Neural crest cell (in vitro differentiated cells): ENCODE data around the gene IRS1. TPM values are rescaled to one million over a fixed set of nuclear protein-coding genes. Genes with fewer than 3 reads are reported as not detected.

Experiments used
- DNase-seq: peaks from one replicate; pipeline ENCODE4 v3.0.0; 2021; ENCODE audit warnings: low read depth, mixed read lengths, low spot score
- H3K27ac Mint-ChIP-seq: one replicate; pipeline ENCODE4 v1.8.0; 2021; ENCODE audit warnings: mild to moderate bottlenecking, mixed read lengths; ENCODE audit not compliant: unreplicated experiment
- H3K27me3 Mint-ChIP-seq: 2 replicates; pipeline ENCODE4 v1.8.0; 2021; ENCODE audit warnings: low read depth, mild to moderate bottlenecking, mixed read lengths
- H3K36me3 Mint-ChIP-seq: 2 replicates; pipeline ENCODE4 v1.8.0; 2021; ENCODE audit warnings: low read depth, mild to moderate bottlenecking, mixed read lengths
- H3K4me1 Mint-ChIP-seq: 2 replicates; pipeline ENCODE4 v1.8.0; 2021; ENCODE audit warnings: mixed read lengths
- H3K4me3 Mint-ChIP-seq: one replicate; pipeline ENCODE4 v1.8.0; 2021; ENCODE audit warnings: mild to moderate bottlenecking, mixed read lengths
- H3K9me3 Mint-ChIP-seq: 2 replicates; pipeline ENCODE4 v1.8.0; 2021; ENCODE audit warnings: mixed read lengths
- total RNA-seq: library from RNA; stranded (reverse); gene quantifications from 2 replicates; pipeline ENCODE4 v1.2.1, GENCODE V29; 2021
- TF ChIP-seq, protein P1 (sequence below): fragments of 200-600 bp; sonication (generic); conservative IDR thresholded peaks from 2 replicates; pipeline ENCODE4 v1.5.0; 2021; ENCODE audit warnings: antibody characterized with exemption, mild to moderate bottlenecking

IRS1 gene
- total RNA-seq, 1 donor from 2014 or later: 15.1 TPM

DNA sequence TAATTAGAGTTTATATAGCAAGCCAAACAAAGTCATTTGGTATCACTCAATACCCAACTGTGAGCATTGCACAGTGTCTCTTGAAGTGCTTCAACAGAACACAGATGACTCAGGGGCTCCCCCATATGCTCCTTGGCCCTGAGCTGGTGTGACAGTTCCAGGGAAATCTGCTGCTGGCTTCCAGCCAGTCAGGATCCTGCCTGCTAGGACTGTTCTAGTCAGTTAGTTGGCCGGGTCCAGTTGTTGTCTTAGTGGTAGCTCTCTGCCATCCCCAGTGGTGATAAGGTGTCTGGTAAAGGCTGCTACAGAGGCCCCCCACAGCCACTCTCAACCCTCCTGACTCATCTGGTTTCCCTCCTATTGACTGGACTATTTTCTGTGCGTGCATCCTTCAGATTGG, 100.3 kb downstream of the IRS1 start:
- TF ChIP-seq, protein P1, sequence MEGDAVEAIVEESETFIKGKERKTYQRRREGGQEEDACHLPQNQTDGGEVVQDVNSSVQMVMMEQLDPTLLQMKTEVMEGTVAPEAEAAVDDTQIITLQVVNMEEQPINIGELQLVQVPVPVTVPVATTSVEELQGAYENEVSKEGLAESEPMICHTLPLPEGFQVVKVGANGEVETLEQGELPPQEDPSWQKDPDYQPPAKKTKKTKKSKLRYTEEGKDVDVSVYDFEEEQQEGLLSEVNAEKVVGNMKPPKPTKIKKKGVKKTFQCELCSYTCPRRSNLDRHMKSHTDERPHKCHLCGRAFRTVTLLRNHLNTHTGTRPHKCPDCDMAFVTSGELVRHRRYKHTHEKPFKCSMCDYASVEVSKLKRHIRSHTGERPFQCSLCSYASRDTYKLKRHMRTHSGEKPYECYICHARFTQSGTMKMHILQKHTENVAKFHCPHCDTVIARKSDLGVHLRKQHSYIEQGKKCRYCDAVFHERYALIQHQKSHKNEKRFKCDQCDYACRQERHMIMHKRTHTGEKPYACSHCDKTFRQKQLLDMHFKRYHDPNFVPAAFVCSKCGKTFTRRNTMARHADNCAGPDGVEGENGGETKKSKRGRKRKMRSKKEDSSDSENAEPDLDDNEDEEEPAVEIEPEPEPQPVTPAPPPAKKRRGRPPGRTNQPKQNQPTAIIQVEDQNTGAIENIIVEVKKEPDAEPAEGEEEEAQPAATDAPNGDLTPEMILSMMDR: no peak
- Mint-ChIP-seq H3K9me3 (no peaks in the 10 kb centered on the region), H3K4me1 (peaks cover 16% of the 10 kb centered on the region), H3K36me3 (no peaks in the 10 kb centered on the region), H3K4me3 (no peak overlapping the region), H3K27ac (peak overlapping the region; percentile 36), H3K27me3 (no peaks in the 10 kb centered on the region)
- DNase-seq: no peak

DNA sequence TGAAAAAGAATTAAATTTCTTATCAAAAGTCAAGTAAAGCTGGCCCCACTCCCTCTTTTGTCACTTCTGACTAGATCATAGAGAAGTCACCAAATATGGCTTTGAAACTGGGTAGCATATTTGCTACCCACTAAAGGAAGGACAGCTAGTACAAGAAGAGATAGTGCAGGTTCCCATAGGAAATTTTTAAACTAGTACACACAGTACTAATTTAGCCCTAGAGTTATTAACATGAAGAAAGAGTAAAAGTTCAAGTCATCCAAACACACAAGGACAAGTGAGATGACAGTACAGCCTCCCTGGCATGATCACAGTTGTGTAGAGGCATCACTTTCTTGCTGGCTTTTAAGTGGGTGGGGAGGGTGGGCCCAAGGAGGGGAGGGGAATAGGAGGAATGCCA, 100.9 kb downstream of the IRS1 start:
- H3K4me1 Mint-ChIP-seq: peaks cover 19% of the 10 kb centered on the region
- H3K27ac Mint-ChIP-seq: no peak overlapping the region
- no peaks in the 10 kb centered on the region for H3K36me3 Mint-ChIP-seq
- TF ChIP-seq, protein P1: no peak
- H3K27me3 Mint-ChIP-seq: no peaks in the 10 kb centered on the region
- H3K9me3 Mint-ChIP-seq: no peaks in the 10 kb centered on the region
- no peak overlapping the region for H3K4me3 Mint-ChIP-seq
- DNase-seq: no peak

DNA sequence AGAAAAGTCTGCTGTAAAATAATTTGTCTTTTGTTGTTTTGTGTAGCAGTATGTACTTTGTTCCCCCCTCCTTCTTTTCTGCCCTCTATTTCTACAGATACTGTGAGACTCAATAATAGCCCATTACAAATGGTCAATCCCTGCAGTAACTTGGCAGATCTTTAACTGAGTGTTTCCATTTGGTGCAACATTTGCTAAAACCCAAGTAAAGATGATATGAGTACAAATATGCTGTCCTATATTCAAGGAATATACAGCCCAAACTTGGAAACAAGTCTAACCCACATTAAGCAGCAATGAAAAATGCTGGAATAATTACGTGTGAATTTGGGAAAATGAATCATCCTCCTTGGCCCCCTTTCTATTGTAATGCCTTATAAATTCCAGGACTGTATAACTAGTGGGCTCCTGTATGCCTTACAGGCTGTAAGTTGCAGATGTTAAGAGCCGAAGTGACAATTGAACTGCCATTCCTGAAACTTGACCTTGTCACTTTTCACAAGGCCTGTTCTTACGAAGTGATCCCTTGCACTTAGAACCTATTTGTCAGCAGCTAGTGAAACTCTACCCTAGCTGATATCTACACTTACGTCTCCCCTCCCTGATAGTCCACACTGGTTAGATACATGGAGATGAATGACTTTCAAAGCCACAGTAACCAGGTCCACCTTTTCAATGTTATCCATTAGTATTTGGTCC, 104.9 kb downstream of the IRS1 start:
- Mint-ChIP-seq H3K9me3 (peaks cover 3% of the 10 kb centered on the region), H3K36me3 (no peaks in the 10 kb centered on the region), H3K27ac (no peak overlapping the region), H3K27me3 (no peaks in the 10 kb centered on the region), H3K4me1 (peaks cover 25% of the 10 kb centered on the region), H3K4me3 (no peak overlapping the region)
- TF ChIP-seq, protein P1: no peak
- no peak for DNase-seq

DNA sequence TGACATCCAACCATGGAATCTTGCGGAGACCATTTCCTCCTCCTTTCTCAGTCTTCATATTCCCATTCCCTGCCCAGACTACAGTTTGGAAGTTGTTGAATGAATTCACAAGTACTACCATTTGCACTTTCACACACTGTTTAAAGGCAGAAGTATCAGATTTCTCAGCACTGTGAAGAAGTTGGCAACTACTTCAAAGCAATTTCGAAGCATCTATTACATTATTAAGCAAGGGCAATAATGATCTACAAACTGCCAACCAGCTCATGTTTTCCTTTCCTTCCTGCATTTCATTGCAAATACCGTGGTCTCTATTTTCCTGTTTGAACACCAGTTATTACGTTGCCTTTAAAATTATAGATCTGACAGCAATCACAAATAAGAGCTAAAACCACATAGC, 105.5 kb downstream of the IRS1 start:
- H3K4me1 Mint-ChIP-seq: peaks cover 25% of the 10 kb centered on the region
- no peaks in the 10 kb centered on the region for H3K27me3 Mint-ChIP-seq
- H3K9me3 Mint-ChIP-seq: peaks cover 3% of the 10 kb centered on the region
- no peak overlapping the region for H3K27ac Mint-ChIP-seq
- no peak overlapping the region for H3K4me3 Mint-ChIP-seq
- no peaks in the 10 kb centered on the region for H3K36me3 Mint-ChIP-seq
- DNase-seq: no peak
- TF ChIP-seq, protein P1: no peak

DNA sequence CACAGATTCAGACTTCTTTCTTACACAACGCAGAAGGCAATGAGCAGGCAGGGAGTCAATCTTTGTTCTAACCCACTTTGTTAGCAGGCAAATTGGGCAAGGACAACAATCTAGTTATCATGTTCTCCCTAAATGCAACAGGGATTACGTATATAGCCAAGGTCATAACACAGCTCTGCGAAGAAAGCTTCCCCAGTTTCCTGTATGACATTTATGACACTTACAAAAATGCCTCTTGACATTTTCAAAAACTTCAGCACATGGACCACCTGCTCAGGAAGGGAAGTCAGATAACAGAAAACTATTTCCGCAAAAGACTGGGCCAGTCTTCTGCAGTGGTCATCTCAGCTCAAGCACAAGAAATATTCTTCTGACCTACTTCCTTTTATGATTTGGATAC, 106.1 kb downstream of the IRS1 start:
- TF ChIP-seq, protein P1: no peak
- H3K9me3 Mint-ChIP-seq: peaks cover 5% of the 10 kb centered on the region
- no peak overlapping the region for H3K27ac Mint-ChIP-seq
- H3K27me3 Mint-ChIP-seq: no peaks in the 10 kb centered on the region
- no peak overlapping the region for H3K4me3 Mint-ChIP-seq
- peaks cover 25% of the 10 kb centered on the region for H3K4me1 Mint-ChIP-seq
- DNase-seq: no peak
- H3K36me3 Mint-ChIP-seq: no peaks in the 10 kb centered on the region
